Natural killer cell (primary cell): Measurements from ENCODE around the gene KRTAP9-2. TPM values are rescaled to one million over a fixed set of nuclear protein-coding genes. Genes with fewer than 3 reads are reported as not detected.

ENCODE experiments used
- ATAC-seq, 3 donors: fragments of 150-1000 bp in 2 of 3; fragments of 200-7000 bp in 1 of 3; cut with Tn5 transposase; 1 replicate in 1 of 3; 2 replicates in 2 of 3; pipeline ENCODE4 v1.10.0; 2021; ENCODE audit warnings: mild to moderate bottlenecking in 2 of 3, moderate library complexity in 2 of 3
- DNase-seq, 2 donors: peaks; one replicate each; pipeline versions ENCODE4 v3.0.0 to v3.0.0-alpha.2; 2013 to 2021; ENCODE audit warnings: mixed read lengths in 1 of 2
- H3K27ac ChIP-seq: one replicate; pipeline ENCODE4 v1.5.1; 2013; ENCODE audit warnings: mild to moderate bottlenecking, low read length
- H3K27me3 ChIP-seq: one replicate; pipeline ENCODE4 v1.6.1; 2013; ENCODE audit warnings: low read length; ENCODE audit not compliant: control insufficient read depth, insufficient read depth
- H3K36me3 ChIP-seq: one replicate; pipeline ENCODE4 v1.6.1; 2013; ENCODE audit warnings: low read length; ENCODE audit not compliant: control insufficient read depth, insufficient read depth
- H3K4me1 ChIP-seq: one replicate; pipeline ENCODE4 v1.6.1; 2013; ENCODE audit warnings: low read length; ENCODE audit not compliant: control insufficient read depth, insufficient read depth
- H3K4me3 ChIP-seq: one replicate; pipeline ENCODE4 v1.5.1; 2013; ENCODE audit warnings: low read length
- H3K9me3 ChIP-seq: one replicate; pipeline ENCODE4 v1.6.1; 2013; ENCODE audit warnings: low read length; ENCODE audit not compliant: control insufficient read depth, insufficient read depth
- H3K27ac Mint-ChIP-seq, 2 donors: one replicate each; pipeline ENCODE4 v1.8.0; 2022; ENCODE audit warnings: mild to moderate bottlenecking in 2 of 2, mixed read lengths in 2 of 2, moderate library complexity in 1 of 2
- H3K27me3 Mint-ChIP-seq, 2 donors: one replicate each; pipeline ENCODE4 v1.8.0; 2022; ENCODE audit warnings: low read depth in 2 of 2, mixed read lengths in 2 of 2
- H3K36me3 Mint-ChIP-seq: one replicate; pipeline ENCODE4 v1.8.0; 2022; ENCODE audit warnings: mixed read lengths
- H3K4me1 Mint-ChIP-seq, 2 donors: one replicate each; pipeline ENCODE4 v1.8.0; 2022; ENCODE audit warnings: mixed read lengths in 2 of 2
- H3K4me3 Mint-ChIP-seq: one replicate; pipeline ENCODE4 v1.8.0; 2022; ENCODE audit warnings: mild to moderate bottlenecking, moderate library complexity, mixed read lengths
- H3K9me3 Mint-ChIP-seq, 2 donors: one replicate each; pipeline ENCODE4 v1.8.0; 2022; ENCODE audit warnings: mixed read lengths in 2 of 2
- CTCF ChIP-seq: fragments of 200-600 bp; IDR thresholded peaks from one replicate; pipeline ENCODE4 v1.8.0; 2022; ENCODE audit warnings: antibody characterized with exemption
- WGBS: methylation state at CpG from one replicate; pipeline ENCODE4 v1.1.7; 2013; ENCODE audit warnings: missing lambda C conversion rate; ENCODE audit not compliant: insufficient coverage; 5-methylcytosine and 5-hydroxymethylcytosine counted together
- intact Hi-C: fragments of 100-400 bp; cut with micrococcal nuclease; formaldehyde crosslinking; loops from one replicate; pipeline ENCODE4 v1.14.2; 2022
- total RNA-seq, 4 donors: library from RNA; stranded (reverse); fragments of 120-200 nt in 1 of 4; gene quantifications; one replicate each; pipeline versions ENCODE4 v1.2.3 to v1.2.4, GENCODE V29; 2013 to 2022

The KRTAP9-2 gene
- total RNA-seq, 3 donors from 2014 or later (not counting 1 experiment from before 2014, with no cell fraction given) = not detected

- H3K4me3 Mint-ChIP-seq = no peak overlapping the region
- H3K27me3 ChIP-seq = peaks cover 2% of the 10 kb centered on the region
- no peak for TF ChIP-seq CTCF
- no peaks in the 10 kb centered on the region for H3K9me3 Mint-ChIP-seq
- ATAC-seq (no peak), DNase-seq (no peak)
- H3K27ac ChIP-seq = no peak overlapping the region
- 83% methylated on average over 4 of the region's 5 CpGs for WGBS
- H3K36me3 Mint-ChIP-seq = no peaks in the 10 kb centered on the region
- H3K4me1 ChIP-seq = no peaks in the 10 kb centered on the region
- H3K9me3 ChIP-seq = no peaks in the 10 kb centered on the region
- no peak overlapping the region for H3K27ac Mint-ChIP-seq
- intact Hi-C loops = no loop called here
- H3K36me3 ChIP-seq = no peaks in the 10 kb centered on the region
- no peak overlapping the region for H3K4me3 ChIP-seq
- no peaks in the 10 kb centered on the region for H3K4me1 Mint-ChIP-seq
- peaks cover 11 to 27% of the 10 kb centered on the region in 2 donors for H3K27me3 Mint-ChIP-seq
Measured at GRCh38 chr17:41199421-41200078, 26.9 kb upstream of the KRTAP9-2 start.

- peaks cover 6% of the 10 kb centered on the region for H3K27me3 ChIP-seq
- H3K27ac ChIP-seq = no peak overlapping the region
- Mint-ChIP-seq H3K36me3 (peaks cover 5% of the 10 kb centered on the region), H3K27me3 (peaks cover 28 to 50% of the 10 kb centered on the region in 2 donors), H3K9me3 (no peaks in the 10 kb centered on the region), H3K27ac (no peak overlapping the region), H3K4me3 (no peak overlapping the region), H3K4me1 (no peaks in the 10 kb centered on the region)
- peak in 1 of 2 donors; percentile 14 for DNase-seq
- H3K4me3 ChIP-seq = no peak overlapping the region
- TF ChIP-seq CTCF = no peak
- H3K36me3 ChIP-seq = no peaks in the 10 kb centered on the region
- no peaks in the 10 kb centered on the region for H3K4me1 ChIP-seq
- 67% methylated on average over 1 of the region's 1 CpG for WGBS
- no peak for ATAC-seq
- intact Hi-C loops = no loop called here
- no peaks in the 10 kb centered on the region for H3K9me3 ChIP-seq
Measured at GRCh38 chr17:41211845-41212466, 14.5 kb upstream of the KRTAP9-2 start.

GRCh38 chr17:41212524-41213169 lies 13.8 kb upstream of the KRTAP9-2 start:
- Histone ChIP-seq H3K27ac (no peak overlapping the region), H3K9me3 (no peaks in the 10 kb centered on the region), H3K27me3 (peaks cover 6% of the 10 kb centered on the region), H3K36me3 (no peaks in the 10 kb centered on the region), H3K4me3 (no peak overlapping the region), H3K4me1 (no peaks in the 10 kb centered on the region)
- no peak overlapping the region for H3K4me3 Mint-ChIP-seq
- peaks cover 27 to 52% of the 10 kb centered on the region in 2 donors for H3K27me3 Mint-ChIP-seq
- H3K4me1 Mint-ChIP-seq = no peaks in the 10 kb centered on the region
- 83% methylated on average over 7 of the region's 7 CpGs for WGBS
- H3K27ac Mint-ChIP-seq = no peak overlapping the region
- ATAC-seq = no peak
- intact Hi-C loops = no loop called here
- no peaks in the 10 kb centered on the region for H3K9me3 Mint-ChIP-seq
- no peak for DNase-seq
- peaks cover 5% of the 10 kb centered on the region for H3K36me3 Mint-ChIP-seq
- TF ChIP-seq CTCF = no peak
